AG08395 (cell line): Measurements from ENCODE around the gene PSMG4.

Experiments
- DNase-seq: peaks from one replicate; pipeline ENCODE4 v3.0.0; 2012; ENCODE audit warnings: mixed read lengths, low spot score

The PSMG4 gene

GRCh38 chr6:3277251-3277650 lies 18.5 kb downstream of the PSMG4 start:
- peak; percentile 34 for DNase-seq

DNA sequence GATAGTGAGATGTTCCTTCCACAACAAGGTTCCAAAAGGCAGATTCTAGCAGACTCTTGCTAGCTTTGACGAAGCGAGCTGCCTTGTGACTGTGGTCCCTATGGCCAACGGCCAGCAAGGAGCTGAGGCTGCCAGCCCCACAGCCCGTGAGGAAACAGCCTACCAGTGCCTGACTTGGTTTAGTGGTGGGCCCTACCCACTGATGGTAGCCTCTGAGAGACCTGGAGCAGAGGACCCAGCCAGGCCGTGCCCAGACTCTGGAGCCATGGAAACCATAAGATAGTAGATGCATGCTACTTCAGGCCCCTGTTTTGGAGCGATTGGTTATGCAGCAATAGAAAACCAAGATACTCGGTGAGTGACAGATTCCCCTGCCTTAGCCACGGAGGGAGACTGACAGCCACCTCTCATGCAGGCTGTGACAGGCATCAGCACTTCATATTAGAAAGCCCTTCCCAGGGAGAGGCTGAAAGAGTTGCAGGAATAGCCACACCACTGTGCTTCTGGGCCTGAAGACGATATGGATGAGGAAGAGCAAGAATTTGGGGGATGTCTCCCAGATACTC lies 19.2 kb downstream of the PSMG4 start:
- no peak for DNase-seq

GRCh38 chr6:3278691-3279090 lies 19.9 kb downstream of the PSMG4 start:
- no peak for DNase-seq

DNA sequence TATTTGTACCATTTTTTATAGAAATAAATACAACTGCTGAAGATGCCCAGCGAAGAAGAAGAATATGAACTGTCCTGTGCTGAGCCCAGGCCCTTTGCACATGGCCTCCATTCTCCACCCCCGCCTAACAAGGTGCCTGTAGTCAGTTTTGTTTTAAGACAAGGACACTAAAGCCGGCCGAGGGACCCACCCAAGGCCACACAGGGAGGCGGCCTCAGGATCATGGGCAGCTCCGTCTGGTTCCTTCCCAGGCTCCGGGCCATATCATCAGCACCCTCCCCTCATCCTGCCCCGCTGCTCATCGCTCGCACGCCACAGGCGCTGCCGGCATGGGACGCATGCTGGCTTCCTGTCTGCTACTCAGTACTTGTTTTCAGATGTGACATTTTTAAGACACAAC lies 21.3 kb downstream of the PSMG4 start:
- DNase-seq, result no peak

DNA sequence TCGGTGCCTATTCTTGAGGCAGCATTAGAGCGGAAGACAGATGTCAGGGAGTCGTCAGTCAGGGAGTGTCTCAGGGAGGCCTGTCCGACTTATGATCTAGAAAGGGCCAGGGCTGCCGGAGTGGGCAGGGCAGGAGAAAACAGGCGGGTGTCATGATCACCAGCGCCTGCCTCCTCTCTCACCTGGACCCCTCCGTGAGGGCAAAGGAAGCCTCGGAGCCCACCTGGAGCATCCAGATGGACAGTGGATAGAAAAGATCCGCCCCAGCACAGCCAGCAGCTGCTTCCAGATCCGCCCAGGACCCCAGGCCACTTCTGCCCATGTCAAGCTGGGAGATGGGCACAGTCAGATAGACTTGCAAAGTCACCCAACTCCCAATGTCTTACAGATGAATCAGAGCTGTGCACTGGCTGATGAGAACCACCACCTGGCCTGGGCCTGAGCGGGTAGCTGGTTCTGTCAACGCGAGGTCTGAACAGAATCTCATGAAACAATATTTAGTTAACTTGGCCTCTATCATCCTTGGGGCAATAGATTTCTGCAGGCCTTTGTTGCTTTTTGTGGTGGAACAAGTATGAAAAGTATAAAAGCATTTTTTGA lies 22.2 kb downstream of the PSMG4 start:
- no peak for DNase-seq

- peak; percentile 86 for DNase-seq
Measured at GRCh38 chr6:3281631-3282475, 23.1 kb downstream of the PSMG4 start.

DNA sequence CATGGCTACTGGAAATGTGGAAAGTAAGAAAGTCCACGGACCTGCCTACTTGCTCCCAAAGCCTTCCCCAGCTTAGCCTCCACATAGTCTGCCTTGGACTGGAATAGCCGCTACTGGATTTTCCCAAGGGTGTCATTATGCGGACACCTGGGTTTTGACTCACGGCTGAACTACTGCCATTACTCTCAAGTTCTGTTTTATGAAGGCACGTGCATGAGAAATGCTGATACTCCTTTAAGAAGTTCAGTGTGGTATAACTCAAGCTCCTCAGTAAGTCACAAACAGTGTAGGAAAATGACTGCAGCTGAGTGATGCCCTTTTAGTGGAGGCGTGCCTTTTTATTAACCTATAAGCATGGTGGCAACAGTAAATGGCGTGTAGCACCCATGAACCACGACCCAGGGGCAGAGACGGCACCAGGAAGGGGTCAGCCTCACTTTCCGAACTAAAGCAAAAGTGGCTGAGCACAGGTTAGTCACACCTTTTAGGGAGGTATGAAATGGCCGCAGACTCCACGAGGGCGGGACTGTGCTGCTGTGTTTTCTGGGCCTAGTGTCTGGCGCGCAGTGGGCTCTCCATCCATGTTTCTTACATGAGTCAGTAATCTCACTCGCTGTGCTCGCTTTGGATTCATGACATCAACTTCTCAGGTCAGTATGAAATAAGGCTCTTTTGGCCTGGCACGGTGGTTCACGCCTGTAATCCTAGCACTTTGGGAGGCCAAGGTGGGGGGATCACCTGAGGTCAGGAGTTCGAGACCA lies 23.9 kb downstream of the PSMG4 start:
- DNase-seq, result no peak

DNA sequence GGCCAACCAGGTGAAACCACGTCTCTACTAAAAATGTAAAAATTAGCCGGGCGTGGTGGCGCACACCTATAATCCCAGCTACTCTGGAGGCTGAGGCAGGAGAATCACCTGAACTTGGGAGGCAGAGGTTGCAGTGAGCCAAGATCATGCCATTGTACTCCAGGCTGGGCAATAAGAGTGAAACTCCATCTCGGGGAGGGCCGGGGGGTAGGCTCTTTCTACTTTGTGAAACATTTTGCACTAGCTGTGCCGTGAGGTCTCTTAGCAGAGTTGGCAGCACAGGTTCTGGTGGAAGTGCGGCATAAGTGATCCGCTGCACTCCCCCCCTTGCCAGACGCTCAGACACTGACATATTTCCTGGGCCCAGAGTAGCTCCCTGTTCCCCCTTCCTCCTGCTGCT lies 24.5 kb downstream of the PSMG4 start:
- no peak for DNase-seq

GRCh38 chr6:3283641-3284435 lies 25.1 kb downstream of the PSMG4 start:
- no peak for DNase-seq

- no peak for DNase-seq
Measured at GRCh38 chr6:3284436-3284876, 25.7 kb downstream of the PSMG4 start.

DNA sequence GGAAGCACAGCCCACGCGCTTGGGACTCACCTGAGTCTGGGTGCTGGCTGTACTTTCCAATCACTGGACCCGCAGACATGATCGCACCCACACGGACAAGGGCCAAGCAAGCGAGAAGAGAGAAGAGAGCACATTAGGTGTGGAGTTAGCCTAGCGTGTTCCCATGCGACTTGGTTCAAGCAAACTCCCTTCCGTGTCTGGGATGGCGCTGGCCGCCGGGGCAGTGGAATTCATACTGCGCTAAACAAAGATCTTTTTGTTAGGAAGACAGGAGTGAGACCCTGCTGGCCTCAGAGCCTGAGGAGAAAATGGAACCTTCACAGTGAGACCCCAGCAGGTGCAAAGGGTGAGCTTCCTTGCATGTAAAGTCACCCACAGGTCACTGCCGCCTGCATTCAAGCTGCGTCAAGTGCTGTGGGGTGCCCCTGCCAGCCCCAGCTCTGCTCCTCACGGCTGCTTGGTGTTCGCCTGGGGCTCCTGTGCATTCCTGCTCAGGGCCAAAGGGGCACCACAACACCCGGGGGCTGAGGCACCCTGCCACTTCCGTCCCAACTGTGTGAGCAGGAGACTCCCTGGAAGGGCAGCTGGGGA lies 26.4 kb downstream of the PSMG4 start:
- no peak for DNase-seq

- no peak for DNase-seq
Measured at GRCh38 chr6:3285732-3286131, 27.0 kb downstream of the PSMG4 start.

- no peak for DNase-seq
Measured at GRCh38 chr6:3286641-3287171, 28.0 kb downstream of the PSMG4 start.

GRCh38 chr6:3287308-3287707 lies 28.6 kb downstream of the PSMG4 start:
- DNase-seq, result no peak

DNA sequence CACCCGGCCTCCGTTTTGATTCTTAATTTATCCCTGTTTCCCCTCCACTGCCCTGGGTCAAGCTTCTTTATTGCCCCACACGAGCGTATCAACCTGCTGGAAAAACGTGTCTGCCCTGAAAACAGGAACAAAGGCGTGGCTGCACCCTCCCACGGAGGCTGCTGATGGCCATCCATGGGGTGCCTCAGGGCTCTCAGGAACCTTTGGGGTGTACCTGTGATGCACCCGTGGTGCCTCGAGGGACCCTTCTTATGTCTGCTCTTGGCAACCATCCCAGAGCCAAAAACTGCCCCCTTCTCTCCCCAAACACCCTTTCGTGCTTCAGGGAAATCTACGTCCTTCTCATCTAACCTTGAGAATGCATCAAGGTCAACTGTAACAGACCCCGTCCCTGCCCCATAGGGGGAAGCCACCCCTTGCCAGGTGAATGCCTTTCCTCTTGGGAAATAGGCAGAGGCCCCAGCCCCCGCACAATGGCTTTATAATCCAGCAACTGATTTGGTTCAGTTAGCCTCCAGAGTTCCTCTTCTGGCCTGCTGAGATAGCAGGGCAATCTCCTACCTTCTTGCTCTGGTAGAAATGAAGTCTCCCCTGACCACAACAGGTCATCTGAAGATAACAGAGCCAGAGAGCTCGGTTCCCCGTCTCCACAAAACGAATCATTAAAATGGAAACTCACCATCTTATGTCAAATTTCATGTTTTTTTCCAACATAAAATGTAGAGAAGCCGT lies 29.4 kb downstream of the PSMG4 start:
- no peak for DNase-seq

- DNase-seq, result no peak
Measured at GRCh38 chr6:3288711-3289663, 30.2 kb downstream of the PSMG4 start.

DNA sequence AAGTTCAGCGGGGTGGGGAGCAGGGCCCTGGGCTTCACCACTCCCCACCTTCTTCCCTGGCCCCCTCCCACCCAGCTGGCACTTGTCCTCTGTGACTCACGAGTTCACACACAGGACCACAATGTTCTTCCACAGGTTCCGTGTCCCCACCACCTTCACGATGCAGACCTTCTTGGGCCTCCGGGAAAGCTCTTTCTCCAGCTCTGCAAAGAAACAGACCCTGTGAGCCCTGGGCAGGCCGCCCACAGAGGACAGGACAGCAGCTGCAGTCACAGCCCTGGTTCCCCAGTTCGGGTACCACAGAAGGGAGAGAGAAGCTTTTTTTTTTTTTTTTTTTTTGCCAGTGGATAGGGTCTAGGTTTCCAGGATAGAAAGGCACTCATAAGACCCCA lies 30.9 kb downstream of the PSMG4 start:
- DNase-seq, result no peak

DNA sequence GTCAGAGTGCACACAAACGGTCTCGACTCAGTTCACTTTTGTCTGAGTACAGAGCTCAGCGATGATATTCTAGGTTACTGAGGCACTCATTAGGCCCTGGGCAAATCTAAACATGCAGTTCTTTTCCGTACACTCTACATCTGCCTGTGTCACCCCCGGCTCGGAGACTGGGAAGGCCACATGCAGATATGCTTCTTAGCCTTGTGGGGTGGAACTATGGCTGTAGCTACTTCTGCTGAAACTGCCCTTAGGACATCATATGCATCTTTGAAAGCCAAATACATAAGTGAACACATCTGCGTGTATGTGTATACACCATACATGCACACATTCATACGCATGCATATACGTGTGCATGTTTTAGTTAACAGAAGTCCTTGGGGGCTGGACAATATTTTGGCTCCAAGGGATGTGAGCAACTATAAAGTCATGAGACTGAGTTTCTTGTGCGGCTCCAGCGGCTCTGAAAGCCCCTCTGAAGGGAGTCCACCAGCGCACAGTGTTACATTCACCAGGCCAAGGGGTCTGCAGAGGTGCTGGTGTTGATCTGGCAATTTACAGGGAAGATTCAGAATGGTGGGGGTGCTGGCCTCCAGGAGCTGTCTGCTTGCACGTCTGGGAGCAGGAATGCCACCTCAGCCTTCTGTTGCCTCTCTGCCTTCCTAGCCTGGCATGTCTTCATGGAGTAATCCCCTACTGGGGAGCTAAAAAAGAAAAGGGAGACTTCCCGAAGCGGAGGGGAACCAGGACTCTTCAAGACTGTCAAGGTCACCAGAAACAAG lies 31.6 kb downstream of the PSMG4 start:
- DNase-seq, result no peak

DNA sequence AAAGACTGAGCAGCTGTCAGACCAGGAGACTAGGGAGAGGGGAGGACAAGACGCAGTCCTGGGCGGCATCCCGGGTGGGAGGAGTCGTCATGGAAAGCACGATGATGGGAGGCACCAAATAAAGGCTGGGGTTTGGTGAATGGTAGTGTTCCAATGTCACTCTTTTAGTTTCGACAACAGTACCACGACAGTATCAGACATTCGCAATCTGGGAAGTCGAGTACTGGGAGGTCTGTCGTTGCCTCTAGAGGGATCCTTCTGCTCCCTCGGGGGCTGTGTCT lies 32.1 kb downstream of the PSMG4 start:
- no peak for DNase-seq
